Measurements from ENCODE around the gene GSTM2.

GRCh38 chr1:109643385-109644230, 24.2 kb upstream of the GSTM2 start:
- TF ChIP-seq CTCF (tag by site-specific recombination; IDR thresholded peaks at IDR 0.05) (peak; percentile 89), MYNN (tag by site-specific recombination; IDR thresholded peaks at IDR 0.05; ENCODE audit: borderline replicate concordance) (no peak)

Data from HEK293 (cell line).